Anterior cingulate cortex (tissue), 58 donors: ENCODE results near the gene ZIC5.

Source experiments
- DNase-seq, 58 donors: peaks; one replicate each; lab custom pipeline; 2025; lab: John Stamatoyannopoulos, UW

ZIC5 gene

DNA sequence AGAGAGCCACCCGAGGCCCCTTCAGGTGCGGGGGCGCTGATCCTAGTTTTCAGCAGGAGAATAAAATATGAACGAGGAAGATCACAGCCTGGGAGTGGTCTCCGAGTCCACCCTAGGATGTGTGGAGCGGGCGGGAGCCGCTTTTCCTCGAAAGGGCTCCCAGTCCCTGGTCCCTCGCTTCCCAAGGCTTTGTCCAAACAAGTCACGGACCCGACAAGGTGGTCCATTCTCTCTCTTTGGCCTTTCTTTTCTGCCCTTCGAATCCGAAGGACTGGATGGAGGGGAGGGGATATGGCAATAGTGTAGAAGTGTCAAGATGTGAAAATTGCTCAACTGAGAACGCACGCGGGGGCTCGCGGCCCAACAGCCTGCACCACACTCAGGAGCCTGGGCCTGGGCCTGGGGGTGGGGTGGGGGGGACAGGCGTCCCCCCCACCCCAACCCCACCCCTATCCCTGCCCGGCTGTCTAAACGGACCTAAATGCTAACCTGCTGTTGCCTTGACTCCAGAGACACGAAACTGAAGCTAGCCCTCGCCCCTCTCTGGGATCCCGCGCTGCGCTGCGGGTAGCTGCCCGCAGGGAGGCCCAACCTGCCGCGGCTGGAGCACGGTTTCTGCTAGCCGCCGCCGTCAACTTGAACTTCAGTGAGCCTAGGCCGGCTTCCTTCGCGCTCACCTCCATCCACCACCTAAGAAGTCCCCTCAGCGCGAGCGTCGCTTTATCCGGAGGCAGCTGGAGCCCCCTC, 17.1 kb upstream of the ZIC5 start:
- no peak for DNase-seq

DNA sequence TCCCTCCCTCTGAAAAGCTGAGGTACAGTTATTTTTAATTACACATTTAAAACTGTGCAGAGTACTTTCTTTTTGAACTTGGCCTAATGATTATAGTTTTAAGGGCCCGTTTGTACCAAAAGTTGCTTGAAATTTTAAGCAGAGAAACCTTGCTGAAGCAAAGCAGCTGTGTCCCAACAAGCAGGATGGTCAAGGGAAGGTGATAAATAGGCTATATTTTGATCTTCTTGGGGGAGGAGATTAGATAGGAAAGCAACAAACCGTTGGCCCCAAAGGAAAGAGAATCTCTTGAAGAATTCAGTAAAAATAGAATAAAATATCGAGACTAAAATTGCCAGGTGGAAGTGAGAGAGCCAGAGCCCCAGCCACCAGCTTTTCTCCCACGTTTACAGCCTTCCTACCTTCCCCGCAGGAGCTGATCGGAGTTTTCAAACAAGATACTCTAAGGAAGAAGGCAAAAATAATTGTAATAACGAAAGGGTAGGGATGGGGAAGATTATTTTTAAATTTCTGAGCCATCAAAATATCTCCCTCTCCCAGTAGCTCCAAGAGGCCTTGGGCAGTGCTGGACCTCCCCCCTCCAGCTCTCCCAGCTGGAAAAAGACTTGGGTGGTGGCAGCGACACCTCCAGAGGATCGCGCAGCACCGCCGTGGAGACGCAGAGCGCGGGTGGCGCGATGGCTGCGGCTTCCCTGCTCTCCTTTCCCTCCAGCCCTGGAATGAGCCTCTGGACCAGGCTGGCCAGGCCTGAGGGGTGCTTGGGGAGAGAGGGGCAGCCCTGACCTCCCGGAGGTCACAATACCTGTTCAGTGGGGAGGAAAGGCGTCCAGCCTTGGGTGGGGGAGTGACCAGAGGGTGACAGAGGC, 15.8 kb upstream of the ZIC5 start:
- DNase-seq = no peak

DNA sequence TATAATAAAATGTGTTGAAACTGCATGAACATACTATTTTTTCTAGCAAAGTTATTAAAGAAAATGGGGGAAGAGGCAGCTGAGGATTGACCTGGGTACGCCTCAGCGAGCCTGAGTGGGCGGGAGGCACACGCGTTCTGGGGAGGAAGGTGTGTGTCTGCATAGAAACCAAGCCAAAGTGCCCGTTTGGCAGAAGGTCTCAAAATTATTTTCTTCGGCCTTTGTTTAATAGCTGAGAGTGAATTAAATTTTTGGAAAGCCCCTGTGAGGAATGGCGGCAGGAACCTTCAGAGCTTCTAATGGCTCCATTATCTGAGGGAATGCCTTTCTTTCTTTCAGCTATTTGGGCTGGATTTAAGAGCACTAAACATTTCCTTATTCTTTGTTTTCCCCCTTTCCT, 15.2 kb upstream of the ZIC5 start:
- DNase-seq = no peak

DNA sequence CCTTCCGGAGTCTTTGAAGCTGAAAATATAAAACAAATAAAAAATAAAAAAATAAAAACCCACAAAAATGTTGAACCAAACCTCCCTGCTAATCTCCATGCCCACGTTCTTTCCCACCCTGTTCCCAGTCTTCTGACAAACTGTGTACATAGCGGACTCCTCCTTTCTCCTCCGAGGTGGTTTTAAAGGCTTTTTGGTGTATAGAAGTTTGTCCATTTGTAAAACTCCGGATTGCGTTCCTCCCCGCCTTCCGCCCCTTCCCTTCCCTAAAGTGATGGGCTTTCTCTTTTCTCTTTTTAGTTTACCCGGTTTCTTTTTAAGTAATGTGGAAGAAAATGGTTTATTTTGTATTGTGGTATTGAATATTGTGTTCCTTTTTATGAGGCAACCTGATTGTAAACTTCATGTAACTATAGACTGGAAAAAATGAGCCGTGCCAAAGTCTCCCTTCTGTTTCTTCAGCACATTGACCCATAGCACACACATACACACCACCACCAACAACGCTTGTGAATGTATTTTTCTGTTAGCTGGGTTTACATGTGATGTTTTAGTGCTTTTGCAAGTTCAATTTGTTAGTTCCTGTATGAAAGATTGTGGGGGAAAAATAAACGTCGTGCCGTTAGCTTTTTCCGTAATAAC, 14.4 kb upstream of the ZIC5 start:
- DNase-seq = no peak

DNA sequence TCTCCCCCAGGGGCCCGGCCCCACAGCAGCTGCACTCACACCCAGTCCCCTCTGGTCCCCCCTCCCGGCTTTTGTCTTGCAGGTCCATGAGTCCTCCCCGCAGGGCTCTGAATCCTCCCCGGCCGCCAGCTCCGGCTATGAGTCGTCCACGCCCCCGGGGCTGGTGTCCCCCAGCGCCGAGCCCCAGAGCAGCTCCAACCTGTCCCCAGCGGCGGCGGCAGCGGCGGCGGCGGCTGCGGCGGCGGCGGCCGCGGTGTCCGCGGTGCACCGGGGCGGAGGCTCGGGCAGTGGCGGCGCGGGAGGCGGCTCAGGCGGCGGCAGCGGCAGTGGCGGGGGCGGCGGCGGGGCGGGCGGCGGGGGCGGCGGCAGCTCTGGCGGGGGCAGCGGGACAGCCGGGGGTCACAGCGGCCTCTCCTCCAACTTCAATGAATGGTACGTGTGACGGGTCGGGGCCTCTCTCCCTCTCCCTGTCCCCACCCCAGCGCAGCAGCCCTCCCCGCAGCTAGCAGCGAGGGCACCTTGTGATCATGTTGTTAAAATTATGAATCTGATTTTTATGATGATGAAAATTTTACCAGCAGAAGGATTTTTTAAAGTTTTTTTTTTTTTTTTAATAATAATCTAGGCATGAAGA, 13.8 kb upstream of the ZIC5 start:
- DNase-seq = no peak

DNA sequence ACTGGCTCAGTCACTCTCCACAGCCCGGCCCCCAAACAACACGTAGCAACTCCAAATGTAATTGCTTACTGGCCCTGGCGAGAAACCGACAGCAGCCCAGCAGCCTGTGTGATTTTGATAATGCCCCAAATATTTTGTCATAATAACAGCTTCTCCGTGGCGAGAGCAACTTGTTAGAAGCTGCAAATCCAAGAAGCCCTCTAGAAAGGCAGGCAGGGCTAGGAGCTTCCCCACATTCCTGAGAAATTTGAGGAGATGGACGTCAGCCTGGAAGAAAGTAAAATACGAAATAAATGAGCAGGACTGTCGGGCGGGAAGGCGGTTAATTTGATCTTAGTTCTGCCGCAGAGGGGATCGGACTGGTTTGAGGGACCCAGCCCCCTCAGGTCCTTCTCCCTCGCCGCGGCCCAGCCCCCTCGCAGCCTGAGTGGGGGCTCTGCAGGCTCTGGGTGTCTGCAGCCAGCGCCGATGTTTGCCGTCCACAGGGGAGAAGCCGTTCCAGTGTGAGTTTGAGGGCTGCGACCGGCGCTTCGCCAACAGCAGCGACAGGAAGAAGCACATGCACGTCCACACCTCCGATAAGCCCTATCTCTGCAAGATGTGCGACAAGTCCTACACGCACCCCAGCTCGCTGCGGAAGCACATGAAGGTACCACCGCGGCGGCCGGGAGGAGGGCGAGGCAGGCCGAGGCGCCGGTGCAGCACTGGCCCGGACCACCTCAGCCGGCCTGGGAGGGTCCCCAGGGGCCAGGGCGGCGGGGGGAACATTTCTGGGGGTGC, 13.1 kb upstream of the ZIC5 start:
- DNase-seq = no peak

DNA sequence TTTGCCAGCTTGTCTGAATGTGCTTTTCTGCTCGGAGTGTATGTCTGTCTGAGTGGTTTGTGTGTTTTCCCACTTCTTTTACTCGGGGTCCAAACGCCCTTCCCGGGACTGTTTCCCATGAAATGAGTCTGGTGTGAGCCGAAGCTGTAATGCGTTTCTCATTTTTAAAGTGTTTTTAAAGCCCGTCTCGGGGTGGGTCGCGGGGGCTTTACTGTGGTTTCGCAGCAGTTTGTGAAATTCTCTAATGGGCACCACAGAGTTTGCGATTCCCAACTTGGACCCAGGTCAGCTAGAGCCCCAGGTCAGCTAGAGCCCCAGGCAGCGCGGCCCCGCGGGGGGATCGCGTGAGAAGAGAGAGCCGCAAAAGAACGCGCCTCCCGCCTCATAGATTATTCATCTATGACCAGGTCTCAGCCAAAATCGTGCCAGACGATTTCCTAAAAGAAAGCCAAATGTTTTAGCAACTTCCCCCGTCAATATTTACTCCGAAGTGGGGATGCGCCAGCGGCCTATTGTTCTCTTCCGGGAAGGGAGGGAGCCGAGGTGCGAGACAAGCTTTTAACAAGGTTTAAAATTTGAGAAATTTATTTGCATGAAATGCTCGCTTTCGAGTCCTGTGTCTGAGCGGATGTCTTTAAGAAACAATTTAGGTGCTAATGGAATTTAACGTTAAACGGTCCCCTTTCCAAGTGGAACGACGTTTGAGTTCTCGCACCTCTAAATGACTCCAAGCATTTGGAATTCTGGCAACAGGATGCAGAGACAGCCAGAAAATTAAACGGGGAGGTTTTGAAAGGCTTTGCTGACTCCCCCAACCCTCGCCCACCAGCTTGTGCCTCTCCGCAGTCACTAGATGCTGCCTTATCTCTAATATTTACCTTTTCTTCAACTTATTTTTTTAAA, 12.2 kb upstream of the ZIC5 start:
- no peak for DNase-seq

DNA sequence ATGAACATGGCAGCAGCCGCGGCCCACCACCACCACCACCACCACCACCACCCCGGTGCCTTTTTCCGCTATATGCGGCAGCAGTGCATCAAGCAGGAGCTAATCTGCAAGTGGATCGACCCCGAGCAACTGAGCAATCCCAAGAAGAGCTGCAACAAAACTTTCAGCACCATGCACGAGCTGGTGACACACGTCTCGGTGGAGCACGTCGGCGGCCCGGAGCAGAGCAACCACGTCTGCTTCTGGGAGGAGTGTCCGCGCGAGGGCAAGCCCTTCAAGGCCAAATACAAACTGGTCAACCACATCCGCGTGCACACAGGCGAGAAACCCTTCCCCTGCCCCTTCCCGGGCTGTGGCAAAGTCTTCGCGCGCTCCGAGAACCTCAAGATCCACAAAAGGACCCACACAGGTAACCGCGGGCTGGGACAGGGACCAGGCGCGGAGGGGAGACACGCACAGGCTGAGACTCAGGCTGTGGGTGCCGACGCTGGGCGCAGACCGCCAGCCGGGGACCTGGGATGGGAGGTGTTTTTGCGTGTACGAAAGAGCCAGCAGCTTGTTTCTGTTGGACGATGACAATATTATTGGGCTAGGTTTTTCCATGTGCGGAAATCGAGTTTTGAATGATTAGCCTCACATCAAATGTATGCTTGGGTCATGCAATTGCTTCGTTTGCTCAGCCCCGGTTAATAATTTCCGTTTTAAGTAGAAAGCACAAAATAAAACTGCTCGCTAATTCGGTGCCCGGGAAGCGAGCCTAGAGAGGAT, 11.3 kb upstream of the ZIC5 start:
- DNase-seq = no peak

DNA sequence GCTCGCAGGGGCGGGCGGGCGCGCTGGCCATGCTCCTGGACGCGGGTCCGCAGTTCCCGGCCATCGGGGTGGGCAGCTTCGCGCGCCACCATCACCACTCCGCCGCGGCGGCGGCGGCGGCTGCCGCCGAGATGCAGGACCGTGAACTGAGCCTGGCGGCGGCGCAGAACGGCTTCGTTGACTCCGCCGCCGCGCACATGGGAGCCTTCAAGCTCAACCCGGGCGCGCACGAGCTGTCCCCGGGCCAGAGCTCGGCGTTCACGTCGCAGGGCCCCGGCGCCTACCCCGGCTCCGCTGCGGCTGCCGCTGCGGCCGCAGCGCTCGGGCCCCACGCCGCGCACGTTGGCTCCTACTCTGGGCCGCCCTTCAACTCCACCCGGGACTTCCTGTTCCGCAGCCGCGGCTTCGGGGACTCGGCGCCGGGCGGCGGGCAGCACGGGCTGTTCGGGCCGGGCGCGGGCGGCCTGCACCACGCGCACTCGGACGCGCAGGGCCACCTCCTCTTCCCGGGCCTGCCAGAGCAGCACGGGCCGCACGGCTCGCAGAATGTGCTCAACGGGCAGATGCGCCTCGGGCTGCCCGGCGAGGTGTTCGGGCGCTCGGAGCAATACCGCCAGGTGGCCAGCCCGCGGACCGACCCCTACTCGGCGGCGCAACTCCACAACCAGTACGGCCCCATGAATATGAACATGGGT, 10.6 kb upstream of the ZIC5 start:
- no peak for DNase-seq

DNA sequence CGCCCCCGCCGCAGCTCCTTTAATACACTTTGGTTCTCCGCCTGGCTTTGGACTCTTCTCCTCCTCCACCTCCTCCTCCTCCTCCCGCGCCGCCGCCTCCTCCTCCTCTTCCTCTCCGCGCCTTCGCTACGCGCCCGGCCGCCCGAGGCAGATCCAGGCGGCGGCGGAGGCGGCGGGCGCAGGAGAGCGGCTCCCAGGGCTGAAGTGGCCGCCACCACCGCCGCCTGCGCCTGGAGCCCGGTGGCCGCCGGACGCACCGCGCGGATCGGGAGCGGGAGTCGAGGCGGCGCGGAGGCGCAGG, 10.1 kb upstream of the ZIC5 start, which contains the start of gene ZIC2:
Gene ZIC2, plus strand, starts transcription at position 50 of the 301 bp plus-strand sequence. CDS start 281 bp downstream, outside the sequence.
- peak in 2 of 58 donors; percentile 64 to 70 for DNase-seq

DNA sequence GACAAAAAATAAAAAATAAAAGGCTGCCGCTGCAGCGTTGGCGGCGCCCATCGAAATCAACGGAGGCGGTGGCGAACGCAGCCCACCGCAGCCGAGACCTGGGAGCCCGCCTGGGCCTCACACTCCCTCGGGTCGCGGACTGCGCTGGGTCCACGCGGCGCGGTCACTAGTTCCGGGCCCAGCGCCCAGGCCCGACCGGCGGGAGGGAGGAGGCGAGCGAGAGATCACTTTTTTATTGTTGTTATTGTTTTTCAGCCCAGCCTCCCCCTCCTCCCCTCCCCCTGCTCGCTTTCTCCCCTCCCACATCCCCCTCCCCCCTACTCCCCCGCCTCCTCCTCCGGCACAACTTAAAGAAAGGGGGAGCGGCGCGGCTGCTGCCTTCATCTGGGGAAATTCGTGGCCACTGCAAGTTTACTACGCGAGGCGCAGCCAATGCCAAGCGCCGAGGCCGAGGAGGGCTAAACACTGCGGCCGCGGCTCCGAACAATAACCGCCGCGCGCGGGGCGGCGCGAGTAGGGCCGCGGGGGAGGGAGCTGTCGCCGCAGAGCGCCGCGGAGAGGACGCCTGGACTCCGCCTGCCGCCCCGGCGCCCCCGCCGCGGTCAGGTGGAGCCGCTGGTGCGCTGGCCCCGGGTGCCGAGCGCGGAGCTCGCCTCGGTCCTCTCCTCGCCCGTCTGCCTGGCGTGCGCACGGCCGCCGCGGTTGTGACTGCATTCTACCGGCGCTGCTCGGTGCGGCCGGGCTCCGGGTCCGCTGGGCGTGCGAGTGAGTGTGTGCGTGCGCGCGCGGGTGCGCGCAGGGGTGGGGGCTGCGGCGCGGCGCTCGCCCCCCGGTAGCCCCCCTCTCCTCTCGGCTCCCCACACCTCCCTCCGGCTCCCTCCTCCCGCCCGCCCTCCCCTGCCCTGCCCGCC, 9.5 kb upstream of the ZIC5 start:
- peak in 22 of 58 donors; percentile 36 to 75 (median 66) for DNase-seq

DNA sequence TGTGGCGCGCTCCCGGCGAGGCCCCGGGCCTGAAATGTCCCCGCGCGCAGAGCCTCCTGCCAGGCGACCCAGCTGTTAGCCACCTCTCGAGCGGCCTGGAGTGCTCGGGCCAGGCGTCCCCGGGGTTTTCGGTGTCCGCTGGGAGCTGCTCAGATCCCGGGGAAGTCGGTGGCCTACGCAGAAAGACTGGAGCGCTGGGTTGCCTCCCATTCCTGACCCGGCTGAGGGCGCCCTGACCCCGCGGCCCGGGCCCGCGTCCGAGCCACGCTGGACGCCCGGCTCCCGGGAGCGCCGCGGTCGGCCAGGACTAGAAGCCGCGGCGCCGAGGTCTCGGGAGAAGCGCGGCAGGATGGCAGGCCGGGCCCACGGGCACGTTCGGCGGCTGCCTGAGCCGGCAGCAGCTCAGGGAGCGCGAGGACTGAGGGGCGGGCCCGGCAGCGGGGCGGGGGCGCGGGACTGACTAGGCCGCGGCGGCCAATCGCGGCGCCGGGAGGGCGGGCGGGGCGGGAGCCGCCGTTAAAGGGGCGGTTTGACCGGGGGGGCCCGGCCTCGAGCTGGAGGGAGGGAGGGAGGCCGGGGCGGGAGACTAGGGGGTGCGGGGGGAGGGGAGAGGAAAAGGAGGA, 8.7 kb upstream of the ZIC5 start:
- peak in 40 of 58 donors; percentile 17 to 80 (median 58) for DNase-seq

DNA sequence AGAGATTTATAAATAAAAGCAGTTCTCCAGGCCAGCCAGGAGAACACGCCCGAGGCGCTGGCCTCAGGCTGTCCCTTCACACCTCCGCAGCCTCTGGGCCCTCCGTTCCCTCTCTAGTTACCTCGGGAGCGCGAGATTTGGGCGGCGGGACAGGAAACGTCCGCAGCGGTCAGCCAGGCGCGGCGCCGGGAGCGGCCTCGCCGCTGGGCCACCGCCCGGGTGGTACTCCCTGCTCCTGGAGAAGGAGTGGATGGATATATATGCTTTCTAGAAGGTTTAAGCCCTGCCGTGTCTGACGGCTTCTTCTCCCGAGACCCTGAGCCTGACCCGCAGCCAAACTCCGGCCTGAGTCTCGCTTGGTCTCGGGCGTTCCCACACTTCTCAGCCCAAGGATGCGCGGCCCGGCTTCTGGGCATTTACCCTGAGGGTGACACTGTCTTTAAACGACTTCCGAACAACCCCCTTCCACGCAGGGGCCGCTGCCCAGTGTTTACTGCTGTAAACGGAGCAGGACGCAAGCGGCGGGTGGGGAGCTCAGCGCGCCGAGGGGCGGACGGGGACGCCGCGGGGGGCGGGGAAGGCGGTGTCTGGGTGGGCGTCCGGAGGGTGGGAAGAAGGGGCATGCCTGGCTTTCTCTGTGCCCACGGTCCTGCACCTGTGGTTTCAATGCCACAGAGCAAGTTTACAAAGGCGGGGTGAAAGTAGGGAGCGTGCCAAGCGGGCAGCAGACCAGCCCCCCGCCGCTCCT, 8.1 kb upstream of the ZIC5 start:
- no peak for DNase-seq

DNA sequence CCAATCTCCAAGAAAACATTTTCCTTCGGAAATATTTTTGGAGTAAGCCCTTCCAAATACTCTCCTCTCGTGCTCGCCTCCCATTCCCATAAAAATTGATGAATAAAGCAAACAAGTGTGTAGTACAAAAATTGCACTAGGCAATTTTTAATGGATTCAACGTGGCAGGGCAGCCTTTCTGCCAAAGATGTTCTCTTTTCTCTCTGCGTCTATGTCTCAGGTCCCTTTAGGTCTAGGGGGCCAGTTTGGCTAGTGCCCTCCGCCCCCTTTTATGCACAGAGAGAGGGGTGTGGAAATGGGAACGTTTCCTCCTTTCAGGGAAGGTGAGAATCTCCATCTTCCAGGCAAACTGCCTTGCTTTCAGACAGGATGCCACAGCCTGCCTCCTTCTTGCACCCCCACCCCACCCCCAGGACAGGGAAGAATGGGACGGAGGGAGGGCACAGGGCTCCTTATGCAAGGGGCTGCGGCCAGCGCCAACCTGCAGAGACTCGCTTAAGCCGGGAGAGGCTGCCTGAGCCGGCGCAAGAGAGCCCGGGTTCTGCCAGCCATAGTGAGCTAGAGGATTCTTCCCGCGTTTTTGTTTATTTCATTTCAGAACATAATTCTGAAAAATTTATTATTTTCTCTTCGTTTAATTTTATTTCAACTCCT, 7.4 kb upstream of the ZIC5 start:
- DNase-seq = peak in 8 of 58 donors; percentile 37 to 57 (median 44)
